Vagina (tissue), 2 donors: ENCODE data around the gene C10orf71.

Experiments used
- POLR2AphosphoS5 ChIP-seq, 2 donors: sonication (generic); formaldehyde crosslinking; IDR thresholded peaks; one replicate each; pipeline ENCODE4 v1.9.0; 2017; ENCODE audit warnings: antibody characterized with exemption in 2 of 2, mild to moderate bottlenecking in 2 of 2, low read depth in 1 of 2; ENCODE audit not compliant: insufficient read depth in 1 of 2
- TF ChIP-seq, protein P1 (sequence below), 3 experiments: fragments of 450-650 bp in 2 of 3; fragments of 200-600 bp in 1 of 3; sonication (generic) in 1 of 3; IDR thresholded peaks; one replicate each; pipeline ENCODE4 v1.5.1; 2017 to 2019; ENCODE audit warnings: antibody characterized with exemption in 3 of 3, mild to moderate bottlenecking in 2 of 3, moderate library complexity in 2 of 3

DNA sequence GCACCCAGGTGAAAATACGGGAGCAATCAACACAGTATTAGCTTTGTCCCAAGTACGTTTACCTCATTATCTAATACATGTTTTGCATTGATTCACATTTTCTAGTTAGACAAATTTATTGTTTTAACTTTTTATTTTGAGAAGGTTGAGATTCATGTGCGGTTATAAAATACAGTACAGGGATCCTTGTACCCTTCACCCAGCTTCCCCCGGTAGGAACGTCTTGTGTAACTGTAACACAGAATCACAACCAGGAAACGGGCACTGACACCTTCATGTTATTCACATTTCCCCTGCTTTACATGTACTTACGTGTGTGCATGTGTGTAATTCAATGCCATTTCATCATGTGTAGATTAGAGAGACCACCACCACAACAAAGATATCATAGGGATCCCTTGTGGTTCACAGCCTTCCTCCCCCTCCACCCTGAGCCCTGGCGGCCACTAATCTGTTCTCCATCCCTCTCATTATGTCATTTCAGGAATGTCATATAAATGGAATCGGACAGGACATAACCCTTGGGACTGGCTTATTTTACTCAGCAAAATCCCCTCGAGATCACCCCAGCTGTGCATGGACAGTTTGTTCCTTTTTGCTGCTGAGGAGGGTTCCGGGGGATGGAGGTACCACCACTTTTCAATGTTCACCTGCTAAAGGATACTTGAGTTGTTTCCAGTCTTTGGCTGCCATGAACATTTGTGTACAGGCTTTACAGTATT lies 46.5 kb upstream of the C10orf71 start:
- TF ChIP-seq, protein P1, sequence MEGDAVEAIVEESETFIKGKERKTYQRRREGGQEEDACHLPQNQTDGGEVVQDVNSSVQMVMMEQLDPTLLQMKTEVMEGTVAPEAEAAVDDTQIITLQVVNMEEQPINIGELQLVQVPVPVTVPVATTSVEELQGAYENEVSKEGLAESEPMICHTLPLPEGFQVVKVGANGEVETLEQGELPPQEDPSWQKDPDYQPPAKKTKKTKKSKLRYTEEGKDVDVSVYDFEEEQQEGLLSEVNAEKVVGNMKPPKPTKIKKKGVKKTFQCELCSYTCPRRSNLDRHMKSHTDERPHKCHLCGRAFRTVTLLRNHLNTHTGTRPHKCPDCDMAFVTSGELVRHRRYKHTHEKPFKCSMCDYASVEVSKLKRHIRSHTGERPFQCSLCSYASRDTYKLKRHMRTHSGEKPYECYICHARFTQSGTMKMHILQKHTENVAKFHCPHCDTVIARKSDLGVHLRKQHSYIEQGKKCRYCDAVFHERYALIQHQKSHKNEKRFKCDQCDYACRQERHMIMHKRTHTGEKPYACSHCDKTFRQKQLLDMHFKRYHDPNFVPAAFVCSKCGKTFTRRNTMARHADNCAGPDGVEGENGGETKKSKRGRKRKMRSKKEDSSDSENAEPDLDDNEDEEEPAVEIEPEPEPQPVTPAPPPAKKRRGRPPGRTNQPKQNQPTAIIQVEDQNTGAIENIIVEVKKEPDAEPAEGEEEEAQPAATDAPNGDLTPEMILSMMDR (IDR thresholded peaks at IDR 0.05), result no peak
- no peak for TF ChIP-seq POLR2AphosphoS5 (IDR thresholded peaks at IDR 0.05; ENCODE audit: insufficient read depth in 1 of 2, low read depth in 1 of 2)
